ENCODE data around the gene SLC44A5.

Gene SLC44A5

DNA sequence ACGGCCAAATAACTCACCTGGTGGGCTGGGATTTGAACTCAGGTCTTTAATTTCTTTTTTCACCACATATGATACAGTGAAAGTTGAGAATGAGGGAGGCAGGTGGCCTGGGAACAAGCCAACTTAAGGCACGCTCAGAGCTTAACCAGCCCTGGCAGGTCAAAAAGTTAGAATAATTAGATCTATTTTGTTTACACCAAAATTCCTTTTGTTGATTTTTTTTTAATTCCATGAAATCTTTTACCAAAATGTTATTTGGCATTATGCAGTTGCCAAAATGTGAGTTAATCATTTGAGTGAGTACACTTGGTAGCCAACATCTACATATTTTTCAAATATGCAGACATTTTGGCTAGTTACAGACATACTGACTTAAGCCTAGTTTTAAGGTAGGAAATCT, 439.9 kb downstream of the SLC44A5 start:
- FAIRE-seq, result no peak

DNA sequence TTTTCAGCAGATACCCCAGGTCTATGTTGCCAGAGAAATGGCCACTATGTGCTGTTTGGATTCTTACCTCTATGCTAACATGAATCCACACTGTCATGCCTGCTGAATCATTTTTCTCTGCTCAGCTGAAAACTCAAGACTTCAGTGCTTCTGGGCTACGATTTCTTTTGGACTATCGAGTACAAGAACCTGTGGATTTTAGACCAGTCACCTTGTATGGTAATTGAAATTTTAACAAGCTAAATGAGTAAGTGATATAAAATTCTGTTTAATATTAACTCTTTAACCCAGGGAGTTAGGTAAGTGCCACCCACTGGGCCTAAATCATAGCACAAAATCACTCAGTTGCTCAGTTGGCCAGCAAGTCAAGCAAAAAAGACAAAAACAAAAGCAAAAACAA, 440.9 kb downstream of the SLC44A5 start:
- FAIRE-seq, result no peak

DNA sequence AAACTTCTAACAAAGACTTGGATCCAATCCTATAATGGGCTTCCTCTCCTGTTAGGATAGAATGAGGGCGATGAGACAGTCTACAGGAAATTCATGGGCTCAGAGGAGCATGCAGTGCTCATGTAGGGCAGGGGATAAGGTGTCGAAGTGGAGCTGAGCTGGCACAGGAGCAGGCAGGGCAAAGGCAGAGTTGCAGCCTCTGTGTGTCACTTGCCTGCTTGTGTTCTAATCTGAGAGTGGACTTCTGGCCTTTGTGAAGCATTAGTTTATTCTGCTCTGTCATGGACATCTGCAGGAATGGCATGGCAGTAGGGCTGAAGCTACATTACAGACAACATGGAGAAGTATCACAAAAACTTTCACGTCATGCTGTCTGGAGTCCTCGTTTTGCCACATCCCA, 444.1 kb downstream of the SLC44A5 start:
- FAIRE-seq, result no peak

DNA sequence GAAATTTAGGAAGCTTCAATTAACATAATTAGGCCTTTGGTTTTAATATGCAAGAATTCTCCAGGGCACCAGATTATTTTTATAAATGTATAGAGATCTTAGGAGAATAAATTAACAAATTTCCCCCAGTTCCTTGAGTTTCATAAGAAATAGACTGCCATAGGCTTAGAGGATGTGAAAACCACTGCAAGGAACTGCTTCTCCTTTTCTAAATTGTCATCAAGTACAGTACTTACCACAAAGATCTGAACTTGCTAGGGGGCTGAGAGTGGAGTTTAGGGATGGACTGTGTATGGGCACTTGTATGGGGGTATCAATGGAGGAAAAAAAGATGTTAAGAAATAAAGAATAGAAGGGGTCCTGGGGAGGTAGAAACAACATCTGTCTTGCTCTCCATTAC, 445.6 kb downstream of the SLC44A5 start:
- no peak for FAIRE-seq

DNA sequence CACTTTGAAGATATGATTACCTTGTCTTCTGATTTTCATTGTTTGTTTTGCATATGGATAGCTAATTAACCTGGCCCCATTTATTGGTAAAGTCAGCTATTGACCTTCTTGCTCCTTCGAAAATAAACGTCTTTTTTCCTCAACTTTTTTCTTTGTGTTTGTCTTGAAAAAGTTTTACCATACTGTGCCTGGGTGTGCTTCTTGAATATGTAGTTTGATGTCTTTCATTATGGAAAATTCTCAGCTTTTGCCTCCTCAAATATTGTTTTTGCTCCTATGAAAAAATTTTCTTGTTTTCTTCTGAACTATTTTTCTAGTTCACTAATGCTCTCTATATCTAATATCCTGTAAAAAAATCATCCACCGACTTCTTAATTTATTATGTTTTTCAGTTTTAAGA, 451.8 kb downstream of the SLC44A5 start:
- no peak for FAIRE-seq
